HCT116 (cell line): ENCODE data around the gene HCAR3. TPM values are rescaled to one million over a fixed set of nuclear protein-coding genes. Genes with fewer than 3 reads are reported as not detected.

Source experiments
- ATAC-seq: fragments of 200-7000 bp; cut with Tn5 transposase; 2 replicates; pipeline ENCODE4 v1.9.1; 2020; ENCODE audit warnings: mild to moderate bottlenecking, moderate library complexity
- BruUV-seq: library from RNA; stranded (reverse); fragments of 400-500 nt; replicated peaks from 2 replicates; lab custom pipeline; 2021; lab: Mats Ljungman, UMichigan
- CTCF ChIA-PET: fragments of 300-600 bp; sonication (Branson Sonifier 250); formaldehyde crosslinking; loops from one replicate; lab custom pipeline; 2021; ENCODE audit warnings: antibody characterized with exemption; lab: Charles Lee
- POLR2A ChIA-PET: fragments of 300-600, 350-600 bp; sonication (Branson Sonifier 250); formaldehyde crosslinking; loops from one replicate; lab custom pipeline; 2021; ENCODE audit warnings: antibody characterized with exemption; lab: Charles Lee
- RAD21 ChIA-PET, 2 experiments: fragments of 300-600 bp; sonication (Branson Sonifier 250); formaldehyde crosslinking; loops; one replicate each; lab custom pipeline; 2023; ENCODE audit warnings: low total read pairs in 2 of 2; ENCODE audit not compliant: uncharacterized antibody in 2 of 2, unreplicated experiment in 2 of 2, low non-redundant PET in 1 of 2; lab: Charles Lee
- DNase-seq: peaks from one replicate; pipeline ENCODE4 v3.0.0-alpha.2; 2010; ENCODE audit warnings: low read depth, low spot score
- H2AFZ ChIP-seq: fragments of 200-600 bp; shearing (Covaris generic), sonication (generic); 2 replicates; pipeline ENCODE4 v1.6.1; 2017; ENCODE audit warnings: low read depth, mixed run types, mixed read lengths, antibody characterized with exemption, low read length; ENCODE audit not compliant: poor library complexity, severe bottlenecking
- H3K27ac ChIP-seq: 2 replicates; pipeline ENCODE4 v1.5.1; 2012; ENCODE audit warnings: low read depth, low read length
- H3K27me3 ChIP-seq: fragments of 200-600 bp; sonication (generic); 2 replicates; pipeline ENCODE4 v1.6.1; 2016; ENCODE audit warnings: mixed run types, low read length, mixed read lengths; ENCODE audit not compliant: insufficient read depth
- H3K36me3 ChIP-seq, 2 experiments: fragments of 200-500 bp in 1 of 2; fragments of 200-600 bp in 1 of 2; sonication (Bioruptor generic) in 1 of 2; sonication (generic) in 1 of 2; 2 replicates each; pipeline versions ENCODE4 v1.5.1 to v1.6.1; 2014 to 2016; ENCODE audit warnings: low read length in 2 of 2, inconsistent platforms in 1 of 2, mixed read lengths in 1 of 2, mixed run types in 1 of 2; ENCODE audit not compliant: insufficient read depth in 2 of 2, control insufficient read depth in 1 of 2
- H3K4me1 ChIP-seq, 2 experiments: fragments of 200-600 bp in 1 of 2; sonication (generic) in 1 of 2; 2 replicates each; pipeline versions ENCODE4 v1.5.1 to v1.6.1; 2012 to 2017; ENCODE audit warnings: low read length in 2 of 2, inconsistent platforms in 1 of 2, mild to moderate bottlenecking in 1 of 2, mixed read lengths in 1 of 2, mixed run types in 1 of 2, moderate library complexity in 1 of 2; ENCODE audit not compliant: insufficient read depth in 2 of 2, control insufficient read depth in 1 of 2
- H3K4me2 ChIP-seq: fragments of 200-600 bp; sonication (generic); 2 replicates; pipeline ENCODE4 v1.6.1; 2017; ENCODE audit warnings: mixed run types, low read length, mixed read lengths
- H3K4me3 ChIP-seq, 2 experiments: fragments of 200-600 bp in 1 of 2; sonication (generic) in 1 of 2; replicated peaks in 1 of 2; 2 replicates each; pipeline ENCODE4 v1.5.1; 2011 to 2016; ENCODE audit warnings: low read length in 2 of 2, control low read depth in 1 of 2, low read depth in 1 of 2, mild to moderate bottlenecking in 1 of 2, mixed read lengths in 1 of 2, mixed run types in 1 of 2
- H3K79me2 ChIP-seq: fragments of 200-600 bp; sonication (generic); 2 replicates; pipeline ENCODE4 v1.6.1; 2017; ENCODE audit warnings: mild to moderate bottlenecking, mixed run types, low read length, moderate library complexity, mixed read lengths; ENCODE audit not compliant: insufficient read depth
- H3K9ac ChIP-seq: fragments of 200-600 bp; sonication (generic); 2 replicates; pipeline ENCODE4 v1.6.1; 2016; ENCODE audit warnings: low read length, mixed read lengths
- H3K9me2 ChIP-seq: fragments of 200-600 bp; sonication (generic), shearing (Covaris generic); 2 replicates; pipeline ENCODE4 v1.6.1; 2017; ENCODE audit warnings: mixed run types, mild to moderate bottlenecking, moderate library complexity; ENCODE audit not compliant: insufficient read depth
- H3K9me3 ChIP-seq, 2 experiments: fragments of 200-500 bp in 1 of 2; fragments of 200-600 bp in 1 of 2; sonication (Bioruptor generic) in 1 of 2; sonication (generic) in 1 of 2; 2 replicates each; pipeline ENCODE4 v1.6.1; 2014 to 2017; ENCODE audit warnings: low read length in 2 of 2, mixed read lengths in 2 of 2, inconsistent platforms in 1 of 2, low read depth in 1 of 2, mild to moderate bottlenecking in 1 of 2, mixed run types in 1 of 2, moderate library complexity in 1 of 2; ENCODE audit not compliant: control insufficient read depth in 1 of 2, insufficient read depth in 1 of 2
- H4K20me1 ChIP-seq: fragments of 200-600 bp; sonication (generic), shearing (Covaris generic); 2 replicates; pipeline ENCODE4 v1.6.1; 2017; ENCODE audit warnings: mixed run types, mild to moderate bottlenecking, moderate library complexity; ENCODE audit not compliant: insufficient read depth
- ATF3 ChIP-seq: IDR thresholded peaks from 2 replicates; pipeline ENCODE4 v1.6.1; 2012
- EZH2 ChIP-seq: fragments of 200-600 bp; sonication (generic); IDR thresholded peaks from 2 replicates; pipeline ENCODE4 v1.6.1; 2017; ENCODE audit warnings: antibody characterized with exemption, mixed run types
- MAX ChIP-seq: IDR thresholded peaks from 2 replicates; pipeline ENCODE4 v1.6.1; 2012
- intact Hi-C: fragments of 100-400 bp; cut with micrococcal nuclease; formaldehyde crosslinking; loops from 2 replicates; pipeline ENCODE4 v1.10.0; 2022
- total RNA-seq: library from RNA; stranded (reverse); gene quantifications from one replicate; pipeline ENCODE4 v1.2.1, GENCODE V29; 2021; ENCODE audit not compliant: unreplicated experiment

Gene HCAR3
- total RNA-seq, 1 experiment from 2014 or later = not detected

- POLR2A ChIA-PET = no interaction called here
- RAD21 ChIA-PET = no interaction called here
- H3K27me3 ChIP-seq = no peaks in the 10 kb centered on the region
- no peaks in the 10 kb centered on the region for H3K4me1 ChIP-seq
- no peak overlapping the region for H3K4me3 ChIP-seq
- intact Hi-C loops = no loop called here
- no peaks in the 10 kb centered on the region for H3K79me2 ChIP-seq
- ATAC-seq (no peak), DNase-seq (no peak)
- no peak overlapping the region for H3K9ac ChIP-seq
- H4K20me1 ChIP-seq = no peaks in the 10 kb centered on the region
- H3K9me2 ChIP-seq = no peaks in the 10 kb centered on the region
- no peaks in the 10 kb centered on the region for H3K36me3 ChIP-seq
- no TSS peak for BruUV-seq
- no peak overlapping the region for H2AFZ ChIP-seq
- H3K27ac ChIP-seq = no peak overlapping the region
- no peak overlapping the region for H3K4me2 ChIP-seq
- H3K9me3 ChIP-seq = no peaks in the 10 kb centered on the region
- CTCF ChIA-PET = no interaction called here
- TF ChIP-seq MAX = no peak
- no peak for TF ChIP-seq EZH2
- no peak for TF ChIP-seq ATF3
Observed at GRCh38 chr12:122665349-122665748, 51.3 kb downstream of the HCAR3 start.

Other genes starting within 250 kb of the HCAR3 start
- 30.5 TPM for gene ZCCHC8, start 215.9 kb downstream of the HCAR3 start, total RNA-seq
- 68.7 TPM for gene RSRC2, start 189.9 kb downstream of the HCAR3 start, total RNA-seq
- gene KNTC1, start 189.6 kb downstream of the HCAR3 start, total RNA-seq = 70.2 TPM
- not detected for gene HCAR2, start 13.5 kb downstream of the HCAR3 start, total RNA-seq
- gene HCAR1, start 14.0 kb upstream of the HCAR3 start, total RNA-seq = not detected
- 59.1 TPM for gene DENR, start 36.0 kb upstream of the HCAR3 start, total RNA-seq
- gene CCDC62, start 57.8 kb upstream of the HCAR3 start, total RNA-seq = 1.7 TPM
- 57.8 TPM for gene HIP1R, start 118.6 kb upstream of the HCAR3 start, total RNA-seq
- gene VPS37B, start 179.3 kb upstream of the HCAR3 start, total RNA-seq = 55.0 TPM
- gene ABCB9, start 249.7 kb upstream of the HCAR3 start, total RNA-seq = 14.7 TPM